Type B pancreatic cell (in vitro differentiated cells): ENCODE results near the gene JOSD1. TPM values are rescaled to one million over a fixed set of nuclear protein-coding genes. Genes with fewer than 3 reads are reported as not detected.

ENCODE experiments used
- DNase-seq: peaks from one replicate; pipeline ENCODE4 v3.0.0; 2021; ENCODE audit warnings: mixed read lengths; ENCODE audit not compliant: unreplicated experiment; ENCODE audit errors: extremely low spot score
- H3K27ac Mint-ChIP-seq: 2 replicates; pipeline ENCODE4 v1.8.0; 2021; ENCODE audit warnings: mild to moderate bottlenecking, mixed read lengths
- H3K27me3 Mint-ChIP-seq: 2 replicates; pipeline ENCODE4 v1.8.0; 2021; ENCODE audit warnings: mixed read lengths
- H3K36me3 Mint-ChIP-seq: 2 replicates; pipeline ENCODE4 v1.8.0; 2021; ENCODE audit warnings: mixed read lengths
- H3K4me1 Mint-ChIP-seq: one replicate; pipeline ENCODE4 v1.8.0; 2021; ENCODE audit warnings: mixed read lengths; ENCODE audit not compliant: unreplicated experiment
- H3K4me3 Mint-ChIP-seq: 2 replicates; pipeline ENCODE4 v1.8.0; 2021; ENCODE audit warnings: mild to moderate bottlenecking, mixed read lengths
- H3K9me3 Mint-ChIP-seq: 2 replicates; pipeline ENCODE4 v1.8.0; 2021; ENCODE audit warnings: mixed read lengths
- CTCF ChIP-seq: fragments of 200-600 bp; sonication (generic); conservative IDR thresholded peaks from 2 replicates; pipeline ENCODE4 v1.5.0; 2021; ENCODE audit warnings: antibody characterized with exemption, mild to moderate bottlenecking
- total RNA-seq: library from RNA; stranded (reverse); gene quantifications from 2 replicates; pipeline ENCODE4 v1.2.1, GENCODE V29; 2021; ENCODE audit warnings: low replicate concordance

The JOSD1 gene
- total RNA-seq, 1 donor from 2014 or later, result 43.4 TPM

GRCh38 chr22:38675833-38676232, 24.9 kb downstream of the JOSD1 start:
- H3K4me1 Mint-ChIP-seq, result no peaks in the 10 kb centered on the region
- DNase-seq, result no peak
- no peak overlapping the region for H3K4me3 Mint-ChIP-seq
- no peaks in the 10 kb centered on the region for H3K9me3 Mint-ChIP-seq
- peaks cover 12% of the 10 kb centered on the region for H3K36me3 Mint-ChIP-seq
- no peak for TF ChIP-seq CTCF
- no peak overlapping the region for H3K27ac Mint-ChIP-seq
- H3K27me3 Mint-ChIP-seq, result no peaks in the 10 kb centered on the region

- TF ChIP-seq CTCF, result no peak
- H3K36me3 Mint-ChIP-seq, result peaks cover 16% of the 10 kb centered on the region
- H3K27ac Mint-ChIP-seq, result no peak overlapping the region
Measured at GRCh38 chr22:38674888-38675287, 25.9 kb downstream of the JOSD1 start.

GRCh38 chr22:38657045-38657909, 43.5 kb downstream of the JOSD1 start:
- Mint-ChIP-seq H3K36me3 (peaks cover 9% of the 10 kb centered on the region), H3K27me3 (no peaks in the 10 kb centered on the region), H3K4me1 (peaks cover 17% of the 10 kb centered on the region), H3K9me3 (no peaks in the 10 kb centered on the region), H3K4me3 (peak overlapping the region; percentile 97), H3K27ac (peak overlapping the region; percentile 100)
- no peak for DNase-seq
- TF ChIP-seq CTCF, result no peak

More at GRCh38 chr22:38674888-38675287, 25.9 kb downstream of the JOSD1 start:
- Mint-ChIP-seq H3K4me1 (no peaks in the 10 kb centered on the region), H3K9me3 (no peaks in the 10 kb centered on the region), H3K27me3 (no peaks in the 10 kb centered on the region), H3K4me3 (no peak overlapping the region)
- no peak for DNase-seq

GRCh38 chr22:38656256-38657044, 44.3 kb downstream of the JOSD1 start, which contains the start of the genes CBY1 and FAM227A:
TSS of gene CBY1 (plus strand) at chr22:38656638. CDS start at chr22:38668055, 11,417 bp downstream.
TSS of gene FAM227A (minus strand) at chr22:38656392. CDS start at chr22:38650168, 6,224 bp downstream.
- Mint-ChIP-seq H3K4me1 (peaks cover 17% of the 10 kb centered on the region), H3K9me3 (no peaks in the 10 kb centered on the region), H3K4me3 (peak within 1 kb of the TSS; percentile 97), H3K27ac (peak within 1 kb of the TSS; percentile 100), H3K27me3 (no peaks in the 10 kb centered on the region), H3K36me3 (peaks cover 9% of the 10 kb centered on the region)
- TF ChIP-seq CTCF, result no peak
- DNase-seq, result peak; percentile 90

GRCh38 chr22:38655519-38656255, 45.1 kb downstream of the JOSD1 start:
- no peak for TF ChIP-seq CTCF
- H3K4me1 Mint-ChIP-seq, result peaks cover 17% of the 10 kb centered on the region
- H3K27ac Mint-ChIP-seq, result peak overlapping the region; percentile 100
- H3K4me3 Mint-ChIP-seq, result peak overlapping the region; percentile 97
- H3K36me3 Mint-ChIP-seq, result peaks cover 12% of the 10 kb centered on the region
- DNase-seq, result no peak
- no peaks in the 10 kb centered on the region for H3K9me3 Mint-ChIP-seq
- H3K27me3 Mint-ChIP-seq, result no peaks in the 10 kb centered on the region
